RCC 7860 (cell line): ENCODE measurements around the gene MAGI2.

Experiments
- DNase-seq: peaks from one replicate; pipeline ENCODE4 v3.0.0-alpha.2; 2015; ENCODE audit warnings: low spot score
- FAIRE-seq: peaks from 2 replicates; lab custom pipeline; 2012; peaks lifted over from hg19 to GRCh38; lab: Jason Lieb, UNC

Gene MAGI2

GRCh38 chr7:79453558-79454360 lies at the start of gene MAGI2:
MAGI2 (minus strand) TSS chr7:79453667; CDS start chr7:79453320, 347 bp downstream.
- peak; percentile 52 for DNase-seq
- no peak for FAIRE-seq

GRCh38 chr7:79502151-79502550 lies 48.7 kb upstream of the MAGI2 start:
- FAIRE-seq (no peak), DNase-seq (no peak)

- FAIRE-seq (no peak), DNase-seq (no peak)
Measured at GRCh38 chr7:79500759-79501158, 47.3 kb upstream of the MAGI2 start.

DNA sequence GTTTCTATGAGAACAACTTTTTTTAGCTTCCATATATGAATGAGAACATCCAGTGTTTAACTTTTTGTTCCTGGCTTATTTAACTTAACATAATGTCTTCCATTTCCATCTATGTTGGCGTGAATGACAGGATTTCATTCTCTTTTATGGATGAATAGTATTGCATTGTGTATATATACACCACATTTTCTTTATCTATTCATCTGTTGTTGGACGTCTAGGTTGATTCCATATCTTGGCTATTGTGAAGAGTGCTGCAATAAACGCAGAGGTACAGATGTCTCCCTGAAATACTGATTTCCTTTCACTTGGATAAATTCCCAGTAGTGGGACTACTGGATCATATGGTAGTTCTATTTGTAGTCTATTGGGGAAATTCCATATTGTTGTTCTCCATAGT lies 44.3 kb upstream of the MAGI2 start:
- DNase-seq (no peak), FAIRE-seq (no peak)

- DNase-seq (peak; percentile 77), FAIRE-seq (peak; percentile 82)
Measured at GRCh38 chr7:79495544-79496272, 42.2 kb upstream of the MAGI2 start.

DNA sequence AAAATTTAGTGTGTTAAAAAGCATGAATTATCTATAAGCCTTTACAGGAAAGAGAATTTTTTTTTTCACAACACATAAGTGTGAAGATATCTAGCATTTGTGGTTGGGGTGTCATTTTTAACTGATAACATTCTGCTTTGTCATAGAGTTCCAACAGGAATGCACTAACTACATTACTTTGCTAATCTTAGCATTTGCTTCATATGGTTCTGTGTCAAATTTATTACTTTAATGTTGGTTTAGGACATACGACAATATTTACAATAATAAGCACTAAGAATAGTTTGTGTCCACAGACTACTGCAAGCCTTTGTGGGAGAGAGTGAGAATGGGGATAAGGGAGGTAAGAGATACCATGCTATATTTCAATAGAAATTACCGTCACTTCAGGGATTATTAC lies 40.6 kb upstream of the MAGI2 start:
- DNase-seq (no peak), FAIRE-seq (no peak)

DNA sequence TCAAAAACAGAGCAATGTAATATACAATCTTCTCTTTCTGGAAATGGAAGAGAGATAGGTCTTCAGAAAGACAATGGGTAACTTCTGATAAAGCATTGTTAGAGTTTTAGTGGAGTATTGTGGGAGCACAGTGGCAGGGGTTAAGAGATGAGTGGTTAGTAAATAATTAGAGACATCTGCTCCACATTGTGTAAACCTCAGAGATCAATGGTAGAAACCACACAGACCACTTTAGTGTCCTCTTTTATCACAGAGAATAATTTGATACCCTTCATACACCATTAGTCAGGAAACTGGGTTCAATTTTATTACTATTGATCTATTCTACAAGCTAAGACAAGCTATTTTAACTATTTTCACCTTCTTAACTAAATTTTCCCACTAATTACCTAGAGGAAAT lies 35.9 kb upstream of the MAGI2 start:
- FAIRE-seq (no peak), DNase-seq (no peak)

- no peak for DNase-seq
- FAIRE-seq, result no peak
Measured at GRCh38 chr7:79478386-79478785, 24.9 kb upstream of the MAGI2 start.

- DNase-seq, result no peak
- FAIRE-seq, result no peak
Measured at GRCh38 chr7:79475455-79475854, 22.0 kb upstream of the MAGI2 start.

GRCh38 chr7:79471699-79472098 lies 18.2 kb upstream of the MAGI2 start:
- DNase-seq, result no peak
- FAIRE-seq, result no peak

GRCh38 chr7:79471283-79471682 lies 17.8 kb upstream of the MAGI2 start:
- no peak for FAIRE-seq
- no peak for DNase-seq

GRCh38 chr7:79465551-79465950 lies 12.1 kb upstream of the MAGI2 start:
- no peak for FAIRE-seq
- no peak for DNase-seq

GRCh38 chr7:79464051-79464450 lies 10.6 kb upstream of the MAGI2 start:
- FAIRE-seq, result no peak
- DNase-seq, result no peak

DNA sequence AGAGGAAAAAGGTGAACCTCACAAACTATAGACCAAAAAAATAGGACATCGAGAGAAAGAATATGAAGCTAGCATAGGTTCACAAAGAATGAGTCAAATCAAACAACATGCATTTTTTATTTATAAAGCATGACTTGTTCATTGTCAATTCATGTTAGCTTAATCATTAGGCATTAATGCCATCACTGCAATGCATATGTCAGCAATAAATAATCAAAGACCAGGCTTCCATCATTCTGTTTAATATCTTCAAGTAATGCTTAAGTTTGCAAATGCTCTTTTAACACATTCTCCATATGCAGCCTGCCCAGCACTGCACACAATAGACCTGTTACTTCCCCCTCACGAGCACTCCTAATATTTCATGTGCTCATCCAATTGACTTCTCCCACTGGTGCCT lies 8.9 kb upstream of the MAGI2 start:
- FAIRE-seq (no peak), DNase-seq (no peak)

- DNase-seq (no peak), FAIRE-seq (peak; percentile 45)
Measured at GRCh38 chr7:79461660-79462059, 8.2 kb upstream of the MAGI2 start.

- no peak for DNase-seq
Measured at GRCh38 chr7:79459381-79459780, 5.9 kb upstream of the MAGI2 start.

GRCh38 chr7:79458796-79459195 lies 5.3 kb upstream of the MAGI2 start:
- FAIRE-seq (no peak), DNase-seq (no peak)

More at GRCh38 chr7:79459381-79459780, 5.9 kb upstream of the MAGI2 start:
- FAIRE-seq, result no peak

DNA sequence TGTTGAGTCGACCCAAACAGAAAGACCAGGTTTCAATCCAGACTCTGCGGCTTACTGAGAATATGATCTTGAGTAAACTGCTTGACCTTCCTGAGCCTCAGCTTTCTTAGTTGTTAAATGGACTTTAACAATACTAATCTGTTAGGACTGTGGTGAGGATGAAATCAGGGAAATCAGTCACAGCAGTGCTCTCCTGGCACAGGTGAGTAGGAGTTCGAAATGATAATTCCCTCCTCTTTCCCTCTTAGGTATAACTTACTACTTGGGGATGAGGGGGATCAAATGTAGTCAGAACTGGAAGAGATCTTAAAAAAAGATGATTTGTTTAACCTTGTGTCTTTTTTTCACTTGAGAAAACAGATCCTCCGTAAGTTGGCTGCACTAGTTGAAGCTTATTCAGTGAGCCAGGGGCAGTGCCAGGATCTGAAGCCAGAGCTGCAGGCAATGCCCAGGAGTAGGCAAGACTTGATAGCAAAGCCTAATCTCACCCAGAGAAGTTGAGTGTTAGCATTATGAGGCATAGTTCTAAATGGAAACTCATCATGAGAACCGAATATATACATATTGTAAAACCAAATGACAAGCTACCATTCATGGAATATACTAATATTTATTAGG lies 1.8 kb upstream of the MAGI2 start:
- FAIRE-seq, result no peak
- DNase-seq, result no peak

- FAIRE-seq (no peak), DNase-seq (no peak)
Measured at GRCh38 chr7:79454361-79454960, 994 bp upstream of the MAGI2 start.

- no peak for FAIRE-seq
Measured at GRCh38 chr7:79453266-79453557, 255 bp downstream of the MAGI2 start.

GRCh38 chr7:79452495-79453265 lies 787 bp downstream of the MAGI2 start:
- FAIRE-seq (no peak), DNase-seq (no peak)

More at GRCh38 chr7:79453266-79453557, 255 bp downstream of the MAGI2 start:
- no peak for DNase-seq
